Stimulated activated naive B cell treated with anti-CD40 and anti-IgM and Interleukin-4, amounts not matched to agents 10 μg/mL and 1 μg/mL and 100 μg/mL, for 72 hours (primary cell): ENCODE results near the gene SCAND1.
"Not testable (repeated sequence)": the region's sequence is repeated elsewhere in the genome, so short reads cannot be mapped to it uniquely, and the experiment has no call there.

ENCODE experiments used
- ATAC-seq, 2 donors: fragments of 150-1000 bp; cut with Tn5 transposase; replicated peaks; 2 replicates each; pipeline ENCODE4 v1.10.0; 2021; ENCODE audit warnings: moderate library complexity in 1 of 2
- DNase-seq: peaks from one replicate; pipeline ENCODE4 v3.0.0; 2021
- H3K27ac Mint-ChIP-seq: one replicate; pipeline ENCODE4 v1.8.0; 2022; ENCODE audit warnings: mild to moderate bottlenecking, mixed read lengths
- H3K27me3 Mint-ChIP-seq, 2 donors: one replicate each; pipeline ENCODE4 v1.8.0; 2022; ENCODE audit warnings: mixed read lengths in 2 of 2
- H3K36me3 Mint-ChIP-seq, 2 donors: one replicate each; pipeline ENCODE4 v1.8.0; 2022; ENCODE audit warnings: mixed read lengths in 2 of 2, mild to moderate bottlenecking in 1 of 2
- H3K4me1 Mint-ChIP-seq, 2 donors: one replicate each; pipeline ENCODE4 v1.8.0; 2022; ENCODE audit warnings: mixed read lengths in 2 of 2, mild to moderate bottlenecking in 1 of 2
- H3K4me3 Mint-ChIP-seq, 2 donors: one replicate each; pipeline ENCODE4 v1.8.0; 2022; ENCODE audit warnings: mild to moderate bottlenecking in 2 of 2, mixed read lengths in 2 of 2, moderate library complexity in 1 of 2
- H3K9me3 Mint-ChIP-seq, 2 donors: one replicate each; pipeline ENCODE4 v1.8.0; 2022; ENCODE audit warnings: mixed read lengths in 2 of 2, mild to moderate bottlenecking in 1 of 2

The SCAND1 gene

DNA sequence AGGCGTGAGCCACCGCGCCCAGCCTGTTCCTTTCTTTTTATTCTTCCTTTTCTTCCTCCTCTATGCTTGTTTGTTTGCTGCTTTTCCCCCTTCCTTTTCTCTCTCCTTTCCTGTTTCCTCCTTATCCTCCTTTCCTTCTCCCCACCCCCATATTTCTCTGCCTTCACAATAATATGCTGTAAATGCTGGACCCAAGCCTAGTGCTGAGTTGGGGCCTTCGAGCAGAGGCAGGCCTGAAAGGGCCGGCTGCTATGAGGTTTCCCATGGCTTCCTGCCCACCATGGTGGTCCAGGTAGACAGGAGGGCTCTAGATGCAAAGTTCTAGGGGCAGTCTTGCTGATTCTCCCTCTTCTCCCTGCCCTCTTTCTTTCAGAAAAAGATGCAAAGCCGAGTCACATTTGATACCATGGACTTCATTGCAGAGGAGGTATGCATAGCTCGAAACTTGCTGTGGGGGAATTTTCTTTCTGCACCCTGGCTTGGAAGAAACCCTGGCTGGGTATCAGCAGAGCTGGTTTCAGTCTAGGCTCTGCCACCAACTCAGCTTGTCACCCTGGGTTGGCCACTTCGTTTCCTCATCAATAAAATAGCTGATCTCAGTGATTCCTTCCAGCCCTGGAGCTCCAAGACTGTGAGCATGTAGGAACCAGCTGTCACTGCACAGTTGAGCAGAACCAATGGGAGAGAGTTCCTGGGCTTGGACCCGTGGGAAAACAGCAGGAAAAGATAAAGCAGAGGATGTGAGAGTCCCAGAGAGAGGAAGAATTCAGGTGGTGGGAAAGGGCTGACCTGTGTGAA lies 21.5 kb upstream of the SCAND1 start:
- DNase-seq (no peak), ATAC-seq (no peak)
- Mint-ChIP-seq H3K4me1 (no peaks in the 10 kb centered on the region), H3K4me3 (no peak overlapping the region), H3K36me3 (peaks cover 0 to 1% of the 10 kb centered on the region in 2 donors), H3K27ac (no peak overlapping the region), H3K27me3 (peaks cover 6 to 7% of the 10 kb centered on the region in 2 donors), H3K9me3 (no peaks in the 10 kb centered on the region)

DNA sequence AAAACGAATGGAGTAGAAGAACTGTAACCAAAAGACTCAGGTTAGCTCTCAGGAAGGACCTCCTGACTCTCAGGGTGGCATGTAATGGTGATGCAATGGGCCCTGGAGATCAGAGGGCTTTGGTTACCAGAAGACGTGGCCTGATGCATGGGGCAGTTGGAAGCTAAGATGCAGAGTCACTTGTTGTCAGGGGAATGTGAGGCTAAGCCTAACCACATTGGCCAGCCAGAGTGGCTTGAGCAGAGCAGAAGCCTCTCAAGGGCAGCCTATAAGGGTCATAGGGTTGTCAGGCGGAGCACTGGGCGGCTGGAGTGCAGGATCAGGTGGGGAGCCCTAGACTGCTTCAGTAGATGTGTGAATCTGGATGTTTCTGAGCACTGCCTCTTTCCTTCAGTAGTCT lies 20.0 kb upstream of the SCAND1 start:
- H3K4me3 Mint-ChIP-seq: no peak overlapping the region
- peaks cover 0 to 7% of the 10 kb centered on the region in 2 donors for H3K27me3 Mint-ChIP-seq
- no peaks in the 10 kb centered on the region for H3K4me1 Mint-ChIP-seq
- no peaks in the 10 kb centered on the region for H3K9me3 Mint-ChIP-seq
- ATAC-seq (no peak), DNase-seq (no peak)
- H3K27ac Mint-ChIP-seq: no peak overlapping the region
- H3K36me3 Mint-ChIP-seq: peaks cover 0 to 1% of the 10 kb centered on the region in 2 donors

- Mint-ChIP-seq H3K36me3 (peaks cover 0 to 1% of the 10 kb centered on the region in 2 donors), H3K27ac (no peak overlapping the region), H3K4me3 (no peak overlapping the region), H3K27me3 (peaks cover 4 to 7% of the 10 kb centered on the region in 2 donors), H3K9me3 (no peaks in the 10 kb centered on the region), H3K4me1 (no peaks in the 10 kb centered on the region)
- DNase-seq (no peak), ATAC-seq (no peak)
These were observed 18.2 kb upstream of the SCAND1 start for GRCh38 chr20:35972462-35972861.

- DNase-seq: no peak
- H3K36me3 Mint-ChIP-seq: peaks cover 0 to 1% of the 10 kb centered on the region in 2 donors
- no peaks in the 10 kb centered on the region for H3K4me1 Mint-ChIP-seq
- peaks cover 4 to 7% of the 10 kb centered on the region in 2 donors for H3K27me3 Mint-ChIP-seq
- ATAC-seq: no peak
- no peak overlapping the region for H3K27ac Mint-ChIP-seq
- no peak overlapping the region for H3K4me3 Mint-ChIP-seq
- H3K9me3 Mint-ChIP-seq: no peaks in the 10 kb centered on the region
These were observed 17.7 kb upstream of the SCAND1 start for GRCh38 chr20:35971981-35972380.

DNA sequence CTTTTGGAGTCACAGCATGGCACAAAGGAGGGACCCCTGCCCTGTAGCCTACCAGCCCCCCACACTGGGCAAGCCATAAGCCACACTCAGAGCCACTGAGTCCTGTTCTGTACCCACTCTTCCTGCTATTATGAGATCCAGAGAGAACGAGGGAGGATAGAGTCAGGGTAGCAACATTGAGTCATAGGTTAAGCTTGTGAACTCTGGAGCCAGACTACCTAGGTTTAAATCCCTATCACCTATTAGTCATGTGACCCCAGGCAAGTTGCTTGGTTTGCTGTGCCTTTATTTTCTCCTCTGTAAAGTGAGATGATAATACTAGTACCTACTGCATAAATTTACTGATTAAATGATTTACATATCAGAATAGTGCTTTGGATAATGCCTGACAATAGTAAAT lies 14.6 kb upstream of the SCAND1 start:
- H3K4me3 Mint-ChIP-seq: no peak overlapping the region
- no peaks in the 10 kb centered on the region for H3K9me3 Mint-ChIP-seq
- H3K27me3 Mint-ChIP-seq: peaks cover 0 to 4% of the 10 kb centered on the region in 2 donors
- ATAC-seq: no peak
- H3K4me1 Mint-ChIP-seq: no peaks in the 10 kb centered on the region
- H3K27ac Mint-ChIP-seq: no peak overlapping the region
- H3K36me3 Mint-ChIP-seq: no peaks in the 10 kb centered on the region
- DNase-seq: no peak

- Mint-ChIP-seq H3K4me1 (no peaks in the 10 kb centered on the region), H3K9me3 (no peaks in the 10 kb centered on the region), H3K27me3 (peaks cover 0 to 4% of the 10 kb centered on the region in 2 donors), H3K4me3 (no peak within 1 kb of the TSS), H3K27ac (no peak within 1 kb of the TSS), H3K36me3 (no peaks in the 10 kb centered on the region)
- ATAC-seq (no peak), DNase-seq (no peak)
These were observed 13.8 kb upstream of the SCAND1 start, which contains the start of gene CNBD2 for GRCh38 chr20:35967979-35968640. Gene CNBD2, plus strand, starts transcription at chr20:35968590. Its CDS starts 173 bp downstream, at chr20:35968763.

DNA sequence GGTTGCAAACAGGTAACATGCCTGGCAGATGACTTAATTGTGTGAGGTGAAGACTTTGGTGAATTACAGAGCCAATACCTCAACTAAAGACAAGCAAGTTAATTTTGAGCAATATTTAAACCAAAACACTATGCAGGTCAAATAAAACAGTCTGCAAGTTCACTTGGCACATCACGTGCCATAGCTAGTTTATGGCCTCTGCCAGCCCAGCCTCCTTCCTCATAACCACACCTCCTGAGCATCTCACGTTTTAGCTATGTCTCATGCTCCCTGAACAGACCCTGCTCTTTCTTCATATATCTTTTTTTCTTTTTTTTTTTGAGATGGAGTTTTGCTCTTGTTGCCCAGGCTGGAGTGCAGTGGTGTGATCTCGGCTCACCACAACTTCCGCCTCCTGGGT lies 9.6 kb upstream of the SCAND1 start:
- ATAC-seq (no peak), DNase-seq (no peak)
- no peaks in the 10 kb centered on the region for H3K4me1 Mint-ChIP-seq
- H3K36me3 Mint-ChIP-seq: peaks cover 0 to 5% of the 10 kb centered on the region in 2 donors
- H3K27me3 Mint-ChIP-seq: peaks cover 0 to 4% of the 10 kb centered on the region in 2 donors
- no peak overlapping the region for H3K27ac Mint-ChIP-seq
- no peak overlapping the region for H3K4me3 Mint-ChIP-seq
- H3K9me3 Mint-ChIP-seq: peaks cover 6 to 8% of the 10 kb centered on the region in 2 donors

DNA sequence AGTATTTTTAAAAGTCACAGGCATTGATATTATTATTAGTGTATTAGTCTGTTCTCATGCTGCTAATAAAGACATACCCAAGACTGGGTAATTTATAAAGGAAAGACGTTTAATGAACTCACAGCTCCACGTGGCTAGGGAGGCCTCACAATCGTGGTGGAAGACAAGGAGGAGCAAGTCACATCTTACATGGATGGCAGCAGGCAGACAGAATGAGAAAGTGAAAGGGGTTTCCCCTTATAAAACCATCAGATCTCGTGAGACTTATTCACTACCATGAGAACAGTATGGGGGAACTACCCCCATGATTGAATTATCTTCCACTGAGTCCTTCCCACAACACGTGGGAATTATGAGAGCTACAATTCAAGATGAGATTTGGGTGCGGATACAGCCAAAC lies 5.0 kb upstream of the SCAND1 start:
- not testable (repeated sequence) for DNase-seq, H3K27ac Mint-ChIP-seq, H3K27me3 Mint-ChIP-seq, ATAC-seq, H3K4me1 Mint-ChIP-seq, H3K36me3 Mint-ChIP-seq, H3K9me3 Mint-ChIP-seq, H3K4me3 Mint-ChIP-seq

DNA sequence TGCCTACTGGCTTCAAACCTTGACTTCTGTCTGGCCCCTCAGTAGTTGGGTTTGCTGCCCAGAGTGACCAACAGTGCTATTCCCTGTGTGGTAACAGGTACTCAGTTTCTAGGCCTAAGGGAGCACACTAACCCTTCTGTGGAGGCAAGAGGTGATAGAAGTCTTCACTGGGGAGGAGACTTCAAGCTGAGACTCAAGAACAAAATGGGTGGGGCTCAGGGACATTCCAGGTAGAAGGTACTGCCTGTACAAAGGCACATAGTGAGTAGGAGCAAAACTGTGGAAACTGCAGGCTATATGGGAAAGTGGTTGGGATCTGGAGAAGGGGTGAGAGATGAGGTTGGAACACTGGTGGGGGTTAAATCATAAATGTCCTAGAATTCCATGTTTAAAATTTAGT lies 2.3 kb upstream of the SCAND1 start:
- Mint-ChIP-seq H3K4me3 (no peak overlapping the region), H3K4me1 (peaks cover 10 to 15% of the 10 kb centered on the region in 2 donors), H3K9me3 (peaks cover 6 to 8% of the 10 kb centered on the region in 2 donors), H3K36me3 (peaks cover 12 to 14% of the 10 kb centered on the region in 2 donors), H3K27me3 (no peaks in the 10 kb centered on the region), H3K27ac (peak overlapping the region; percentile 22)
- DNase-seq (no peak), ATAC-seq (no peak)

DNA sequence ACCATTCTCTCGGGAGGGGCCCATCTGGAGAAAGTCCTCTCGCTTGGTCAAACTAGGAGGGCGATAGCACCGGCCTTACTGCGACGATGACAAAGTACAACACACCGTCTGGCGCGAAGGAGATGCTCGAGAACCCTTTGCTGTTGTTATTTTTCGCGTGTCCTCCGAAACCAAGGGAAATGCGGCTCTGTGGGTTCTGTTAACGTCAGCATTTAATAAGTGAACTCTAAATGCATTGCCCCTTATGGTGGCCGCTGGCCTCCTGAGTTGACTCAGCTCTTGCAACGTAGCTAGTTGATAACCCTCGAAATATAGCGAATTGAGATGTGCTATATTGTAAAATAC lies 577 bp upstream of the SCAND1 start:
- peak overlapping the region; percentile 100 for H3K27ac Mint-ChIP-seq
- no peak for DNase-seq
- peaks cover 10 to 15% of the 10 kb centered on the region in 2 donors for H3K4me1 Mint-ChIP-seq
- peak; percentile 28 to 36 for ATAC-seq
- peak overlapping the region; percentile 93 to 100 for H3K4me3 Mint-ChIP-seq
- peaks cover 6 to 8% of the 10 kb centered on the region in 2 donors for H3K9me3 Mint-ChIP-seq
- H3K27me3 Mint-ChIP-seq: no peaks in the 10 kb centered on the region
- H3K36me3 Mint-ChIP-seq: peaks cover 12 to 14% of the 10 kb centered on the region in 2 donors

- Mint-ChIP-seq H3K4me1 (peaks cover 10 to 15% of the 10 kb centered on the region in 2 donors), H3K27ac (peak overlapping the region; percentile 100), H3K4me3 (peak overlapping the region; percentile 93 to 100), H3K9me3 (no peaks in the 10 kb centered on the region), H3K36me3 (peaks cover 11 to 20% of the 10 kb centered on the region in 2 donors), H3K27me3 (no peaks in the 10 kb centered on the region)
- ATAC-seq (peak; percentile 31), DNase-seq (peak; percentile 47)
These were observed 709 bp downstream of the SCAND1 start for GRCh38 chr20:35953387-35954199.

GRCh38 chr20:35952480-35953386 lies 1.6 kb downstream of the SCAND1 start:
- no peak for DNase-seq
- Mint-ChIP-seq H3K27ac (peak overlapping the region; percentile 100), H3K9me3 (no peaks in the 10 kb centered on the region)

DNA sequence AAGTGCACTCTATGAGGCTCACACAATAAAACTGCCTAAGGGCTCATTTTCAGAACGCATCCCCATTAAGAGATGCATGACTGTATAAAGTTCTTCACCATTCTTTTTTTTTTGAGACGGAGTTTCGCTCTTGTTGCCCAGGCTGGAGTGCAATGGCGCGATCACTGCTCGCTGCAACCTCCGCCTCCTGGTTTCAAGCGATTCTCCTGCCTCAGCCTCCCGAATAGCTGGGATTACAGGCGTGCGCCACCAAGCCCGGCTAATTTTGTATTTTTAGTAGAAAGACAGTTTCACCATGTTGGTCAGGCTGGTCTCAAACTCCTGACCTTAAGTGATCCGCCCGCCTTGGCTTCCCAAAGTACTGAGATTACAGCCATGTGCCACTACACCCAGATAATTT lies 2.2 kb downstream of the SCAND1 start:
- H3K27ac Mint-ChIP-seq: peak overlapping the region; percentile 100
- not testable (repeated sequence) for H3K27me3 Mint-ChIP-seq, H3K9me3 Mint-ChIP-seq, DNase-seq, ATAC-seq
- peaks cover 21 to 30% of the 10 kb centered on the region in 2 donors for H3K36me3 Mint-ChIP-seq
- peaks cover 12 to 15% of the 10 kb centered on the region in 2 donors for H3K4me1 Mint-ChIP-seq
- H3K4me3 Mint-ChIP-seq: peak overlapping the region; percentile 93 to 100

More at GRCh38 chr20:35952480-35953386, 1.6 kb downstream of the SCAND1 start:
- Mint-ChIP-seq H3K4me3 (peak overlapping the region; percentile 93 to 100), H3K36me3 (peaks cover 15 to 23% of the 10 kb centered on the region in 2 donors), H3K27me3 (no peaks in the 10 kb centered on the region), H3K4me1 (peaks cover 10 to 15% of the 10 kb centered on the region in 2 donors)
- no peak for ATAC-seq
